ENCODE data around the gene RFX2. TPM values are rescaled to one million over a fixed set of nuclear protein-coding genes. Genes with fewer than 3 reads are reported as not detected.
A peak's percentile ranks its signal among the peaks of the same experiment; 100 is the strongest.

The RFX2 gene
- total and polyA plus RNA-seq, 9 of the 15 experiments (the other 6 are each of a cell fraction or from before 2014, with no cell fraction given), result 3.6 to 18.7 (median 8.7) TPM

GRCh38 chr19:5996102-5996501 is 114.2 kb downstream of the RFX2 start:
- Histone ChIP-seq H3K27ac (ENCODE audit: extremely low read depth, low read depth, low read length) (no peak overlapping the region), H3K27me3 (ENCODE audit: control insufficient read depth in 2 of 2, insufficient read depth in 2 of 2, low read length in 2 of 2) (no peaks in the 10 kb centered on the region), H4K20me1 (replicated peaks; ENCODE audit: control insufficient read depth, insufficient read depth, low read length) (no peaks in the 10 kb centered on the region), H3K4me1 (replicated peaks in 1 of 2; ENCODE audit: control insufficient read depth in 2 of 2, insufficient read depth in 2 of 2, low read length in 2 of 2) (peaks cover 0 to 37% of the 10 kb centered on the region in 2 experiments; a peak in 2 of 5 replicates), H3K9me1 (ENCODE audit: control insufficient read depth, insufficient read depth, low read length) (no peaks in the 10 kb centered on the region), H3K9ac (ENCODE audit: insufficient read depth in 1 of 2, low read depth in 2 of 2, low read length in 2 of 2) (peak overlapping the region in 1 of 2 experiments; percentile 13; a peak in 1 of 4 replicates), H3K9me3 (replicated peaks; ENCODE audit: control insufficient read depth, insufficient read depth, low read depth, low read length) (no peaks in the 10 kb centered on the region), H3K79me2 (ENCODE audit: control insufficient read depth, insufficient read depth, low read length) (no peaks in the 10 kb centered on the region), H3K4me2 (ENCODE audit: insufficient read depth, low read length) (no peak overlapping the region), H2AFZ (ENCODE audit: low read depth, low read length) (no peak overlapping the region), H3K36me3 (ENCODE audit: control insufficient read depth, insufficient read depth, low read length) (no peaks in the 10 kb centered on the region), H3K4me3 (no peak overlapping the region)
- 82% methylated on average over 20 of the region's 26 CpGs for WGBS (ENCODE audit: insufficient coverage, low coverage, missing lambda C conversion rate)
- intact Hi-C loops (cut with micrococcal nuclease), result no loop called here
- in situ Hi-C loops (cut with MboI), result no loop called here
- POLR2A ChIA-PET, result interaction anchor here (0.6 to 1.0 kb wide), 2 partner anchors 111 to 146 kb away, joined by 3 to 4 read pairs; no protein-coding TSS in a partner anchor
- FAIRE-seq (no peak), DNase-seq (ENCODE audit: extremely low read depth in 1 of 4, low spot score in 3 of 4) (peak in 2 of 4 experiments; percentile 43 to 53), ATAC-seq (no peak)
- no TSS peak for BruUV-seq (replicated peaks)
- CTCF ChIA-PET (ENCODE audit: low intra/inter-chr PET ratio), result no interaction called here
- TF ChIP-seq ZNF408 (CRISPR knock-in tag; IDR thresholded peaks at IDR 0.05; ENCODE audit: low read depth), result no peak
- TF ChIP-seq ZNF407 (IDR thresholded peaks at IDR 0.05; ENCODE audit: low read depth), result no peak
- TF ChIP-seq PHTF2 (CRISPR knock-in tag; IDR thresholded peaks at IDR 0.05), result no peak
- TF ChIP-seq PHF20 (IDR thresholded peaks at IDR 0.05; ENCODE audit: partially characterized antibody), result no peak
- no peak for TF ChIP-seq ZNF347 (CRISPR knock-in tag; IDR thresholded peaks at IDR 0.05; ENCODE audit: low read depth)
- TF ChIP-seq, protein P1, sequence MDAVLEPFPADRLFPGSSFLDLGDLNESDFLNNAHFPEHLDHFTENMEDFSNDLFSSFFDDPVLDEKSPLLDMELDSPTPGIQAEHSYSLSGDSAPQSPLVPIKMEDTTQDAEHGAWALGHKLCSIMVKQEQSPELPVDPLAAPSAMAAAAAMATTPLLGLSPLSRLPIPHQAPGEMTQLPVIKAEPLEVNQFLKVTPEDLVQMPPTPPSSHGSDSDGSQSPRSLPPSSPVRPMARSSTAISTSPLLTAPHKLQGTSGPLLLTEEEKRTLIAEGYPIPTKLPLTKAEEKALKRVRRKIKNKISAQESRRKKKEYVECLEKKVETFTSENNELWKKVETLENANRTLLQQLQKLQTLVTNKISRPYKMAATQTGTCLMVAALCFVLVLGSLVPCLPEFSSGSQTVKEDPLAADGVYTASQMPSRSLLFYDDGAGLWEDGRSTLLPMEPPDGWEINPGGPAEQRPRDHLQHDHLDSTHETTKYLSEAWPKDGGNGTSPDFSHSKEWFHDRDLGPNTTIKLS (IDR thresholded peaks at IDR 0.05; ENCODE audit: borderline replicate concordance, low read depth), result no peak
- TF ChIP-seq, protein P2, sequence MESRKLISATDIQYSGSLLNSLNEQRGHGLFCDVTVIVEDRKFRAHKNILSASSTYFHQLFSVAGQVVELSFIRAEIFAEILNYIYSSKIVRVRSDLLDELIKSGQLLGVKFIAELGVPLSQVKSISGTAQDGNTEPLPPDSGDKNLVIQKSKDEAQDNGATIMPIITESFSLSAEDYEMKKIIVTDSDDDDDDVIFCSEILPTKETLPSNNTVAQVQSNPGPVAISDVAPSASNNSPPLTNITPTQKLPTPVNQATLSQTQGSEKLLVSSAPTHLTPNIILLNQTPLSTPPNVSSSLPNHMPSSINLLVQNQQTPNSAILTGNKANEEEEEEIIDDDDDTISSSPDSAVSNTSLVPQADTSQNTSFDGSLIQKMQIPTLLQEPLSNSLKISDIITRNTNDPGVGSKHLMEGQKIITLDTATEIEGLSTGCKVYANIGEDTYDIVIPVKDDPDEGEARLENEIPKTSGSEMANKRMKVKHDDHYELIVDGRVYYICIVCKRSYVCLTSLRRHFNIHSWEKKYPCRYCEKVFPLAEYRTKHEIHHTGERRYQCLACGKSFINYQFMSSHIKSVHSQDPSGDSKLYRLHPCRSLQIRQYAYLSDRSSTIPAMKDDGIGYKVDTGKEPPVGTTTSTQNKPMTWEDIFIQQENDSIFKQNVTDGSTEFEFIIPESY (CRISPR knock-in tag; IDR thresholded peaks at IDR 0.05), result peak; percentile 81; the same call in 1 of the 2 replicates
- TF ChIP-seq BHLHE40 (IDR thresholded peaks at IDR 0.05; ENCODE audit: low read length), result no peak
